Measurements from ENCODE around the gene ADCY5. TPM values are rescaled to one million over a fixed set of nuclear protein-coding genes. Genes with fewer than 3 reads are reported as not detected.

The ADCY5 gene
- total and polyA plus RNA-seq, 2 donors (not counting 1 experiment from before 2014, with no cell fraction given), result not detected

DNA sequence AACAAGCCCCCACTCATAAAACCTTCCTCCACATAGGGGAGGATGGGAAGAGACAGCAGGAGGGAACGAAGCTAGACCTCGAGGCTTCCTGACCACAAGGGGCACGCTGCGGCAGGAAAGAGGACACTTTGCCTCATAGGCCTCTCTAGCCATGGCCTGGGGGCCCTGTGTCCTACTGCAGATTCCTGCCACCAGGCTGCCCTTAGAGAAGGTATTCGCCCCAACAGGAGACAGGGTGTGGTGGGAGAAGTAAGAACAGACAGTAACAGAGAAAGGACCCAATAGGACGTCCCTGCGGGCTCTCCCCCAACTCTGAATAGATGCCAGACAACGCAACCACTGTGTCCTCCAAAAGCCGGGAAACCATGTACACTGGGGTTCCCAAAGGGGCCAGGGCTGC, 36.8 kb downstream of the ADCY5 start:
- POLR2A ChIA-PET, result no interaction called here

DNA sequence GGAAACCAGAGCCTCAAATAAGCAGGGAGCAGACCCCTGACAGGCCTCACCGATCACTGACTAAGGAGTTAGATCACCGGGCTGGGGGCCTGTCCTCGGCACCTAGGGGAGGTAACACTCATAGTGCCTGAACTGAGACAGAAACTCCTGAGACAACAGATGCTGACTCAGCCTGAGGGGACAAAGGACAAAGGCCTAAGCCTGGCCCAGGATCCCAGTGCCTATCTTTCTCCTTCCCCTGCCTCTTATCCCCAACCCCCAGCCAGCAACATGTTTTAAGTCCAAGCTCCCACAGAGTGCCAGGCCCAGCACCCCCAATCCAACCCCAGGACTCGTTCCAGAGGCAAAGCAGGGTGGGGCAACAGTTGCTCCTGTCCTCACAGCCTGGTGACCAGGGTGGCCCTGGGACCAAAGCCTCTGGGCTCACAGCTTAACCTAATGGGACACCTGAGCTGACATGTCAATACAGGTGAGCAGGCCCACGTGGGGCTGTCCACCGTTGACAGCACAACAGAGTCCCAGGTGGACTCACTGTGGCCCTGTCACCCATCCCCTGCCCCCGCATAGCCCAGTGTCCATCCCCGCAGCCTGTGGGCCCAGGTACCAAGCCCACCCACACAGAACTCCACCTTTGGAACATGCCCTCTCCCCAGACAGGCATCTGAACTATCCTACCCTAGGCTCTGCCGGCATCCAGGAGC, 37.4 kb downstream of the ADCY5 start:
- H3K4me3 Mint-ChIP-seq, result no peak overlapping the region
- ChIA-PET POLR2A (no interaction called here), CTCF (no interaction called here)

More for the DNA sequence above, 36.8 kb downstream of the ADCY5 start:
- Histone ChIP-seq H3K79me2 (ENCODE audit: control insufficient read depth, insufficient read depth, low read length) (no peaks in the 10 kb centered on the region), H3K4me1 (ENCODE audit: control insufficient read depth in 2 of 2, insufficient read depth in 2 of 2, low read length in 2 of 2) (no peaks in the 10 kb centered on the region), H3K36me3 (replicated peaks in 1 of 2; ENCODE audit: control extremely low read depth in 1 of 2, control insufficient read depth in 1 of 2, extremely low read depth in 1 of 2, insufficient read depth in 2 of 2, low read length in 1 of 2) (no peaks in the 10 kb centered on the region), H3K27me3 (replicated peaks in 1 of 4; ENCODE audit: control extremely low read depth in 1 of 4, control insufficient read depth in 3 of 4, insufficient read depth in 4 of 4, low read length in 3 of 4) (no peaks in the 10 kb centered on the region), H3K9ac (ENCODE audit: low read length) (no peak overlapping the region), H3K4me2 (replicated peaks; ENCODE audit: low read depth, low read length, poor library complexity, severe bottlenecking) (no peak overlapping the region), H3K4me3 (ENCODE audit: control extremely low read depth in 1 of 5, extremely low read depth in 1 of 5, insufficient read depth in 1 of 5, low read depth in 2 of 5, low read length in 4 of 5) (no peak overlapping the region), H4K20me1 (ENCODE audit: control insufficient read depth, insufficient read depth, low read length, poor library complexity, severe bottlenecking) (no peaks in the 10 kb centered on the region), H2AFZ (ENCODE audit: insufficient read depth, low read depth, low read length, poor library complexity, severe bottlenecking) (no peak overlapping the region), H3K9me3 (ENCODE audit: control extremely low read depth in 1 of 3, control insufficient read depth in 2 of 3, insufficient read depth in 1 of 3, low read length in 2 of 3) (no peaks in the 10 kb centered on the region), H3K27ac (ENCODE audit: low read length in 2 of 2) (no peak overlapping the region)
- Mint-ChIP-seq H3K27ac (no peak overlapping the region), H3K4me1 (no peaks in the 10 kb centered on the region), H3K4me3 (no peak overlapping the region), H3K9me3 (ENCODE audit: insufficient read depth) (no peaks in the 10 kb centered on the region), H3K27me3 (no peaks in the 10 kb centered on the region)
- DNase-seq (no peak), ATAC-seq (ENCODE audit: low read depth) (no peak)
- CTCF ChIA-PET, result no interaction called here
- 84% methylated on average over 7 of the region's 9 CpGs for WGBS (ENCODE audit: insufficient coverage)
- no peak for TF ChIP-seq EZH2 (IDR thresholded peaks at IDR 0.05; ENCODE audit: borderline replicate concordance, insufficient read depth, low read depth, low read length, poor library complexity, severe bottlenecking)
- TF ChIP-seq, protein P1, sequence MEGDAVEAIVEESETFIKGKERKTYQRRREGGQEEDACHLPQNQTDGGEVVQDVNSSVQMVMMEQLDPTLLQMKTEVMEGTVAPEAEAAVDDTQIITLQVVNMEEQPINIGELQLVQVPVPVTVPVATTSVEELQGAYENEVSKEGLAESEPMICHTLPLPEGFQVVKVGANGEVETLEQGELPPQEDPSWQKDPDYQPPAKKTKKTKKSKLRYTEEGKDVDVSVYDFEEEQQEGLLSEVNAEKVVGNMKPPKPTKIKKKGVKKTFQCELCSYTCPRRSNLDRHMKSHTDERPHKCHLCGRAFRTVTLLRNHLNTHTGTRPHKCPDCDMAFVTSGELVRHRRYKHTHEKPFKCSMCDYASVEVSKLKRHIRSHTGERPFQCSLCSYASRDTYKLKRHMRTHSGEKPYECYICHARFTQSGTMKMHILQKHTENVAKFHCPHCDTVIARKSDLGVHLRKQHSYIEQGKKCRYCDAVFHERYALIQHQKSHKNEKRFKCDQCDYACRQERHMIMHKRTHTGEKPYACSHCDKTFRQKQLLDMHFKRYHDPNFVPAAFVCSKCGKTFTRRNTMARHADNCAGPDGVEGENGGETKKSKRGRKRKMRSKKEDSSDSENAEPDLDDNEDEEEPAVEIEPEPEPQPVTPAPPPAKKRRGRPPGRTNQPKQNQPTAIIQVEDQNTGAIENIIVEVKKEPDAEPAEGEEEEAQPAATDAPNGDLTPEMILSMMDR (IDR thresholded peaks at IDR 0.05), result no peak
- intact Hi-C loops (cut with micrococcal nuclease), result no loop called here

More for the DNA sequence above, 37.4 kb downstream of the ADCY5 start:
- H2AFZ ChIP-seq (ENCODE audit: insufficient read depth, low read depth, low read length, poor library complexity, severe bottlenecking), result no peak overlapping the region
- no peaks in the 10 kb centered on the region for H3K9me3 ChIP-seq (ENCODE audit: control extremely low read depth in 1 of 3, control insufficient read depth in 2 of 3, insufficient read depth in 1 of 3, low read length in 2 of 3)
- Mint-ChIP-seq H3K4me1 (no peaks in the 10 kb centered on the region), H3K9me3 (ENCODE audit: insufficient read depth) (no peaks in the 10 kb centered on the region), H3K27me3 (no peaks in the 10 kb centered on the region), H3K27ac (no peak overlapping the region)
- H3K27me3 ChIP-seq (replicated peaks in 1 of 4; ENCODE audit: control extremely low read depth in 1 of 4, control insufficient read depth in 3 of 4, insufficient read depth in 4 of 4, low read length in 3 of 4), result no peaks in the 10 kb centered on the region
- no peaks in the 10 kb centered on the region for H4K20me1 ChIP-seq (ENCODE audit: control insufficient read depth, insufficient read depth, low read length, poor library complexity, severe bottlenecking)
- 86% methylated on average over 8 of the region's 9 CpGs for WGBS (ENCODE audit: insufficient coverage)
- intact Hi-C loops (cut with micrococcal nuclease), result no loop called here
- ATAC-seq (ENCODE audit: low read depth) (no peak), DNase-seq (no peak)
- TF ChIP-seq EZH2 (IDR thresholded peaks at IDR 0.05; ENCODE audit: borderline replicate concordance, insufficient read depth, low read depth, low read length, poor library complexity, severe bottlenecking), result no peak
- TF ChIP-seq, protein P1 (IDR thresholded peaks at IDR 0.05), result no peak
- no peak overlapping the region for H3K27ac ChIP-seq (ENCODE audit: low read length in 2 of 2)
- no peaks in the 10 kb centered on the region for H3K79me2 ChIP-seq (ENCODE audit: control insufficient read depth, insufficient read depth, low read length)
- no peak overlapping the region for H3K9ac ChIP-seq (ENCODE audit: low read length)
- H3K4me3 ChIP-seq (ENCODE audit: control extremely low read depth in 1 of 5, extremely low read depth in 1 of 5, insufficient read depth in 1 of 5, low read depth in 2 of 5, low read length in 4 of 5), result no peak overlapping the region
- no peaks in the 10 kb centered on the region for H3K4me1 ChIP-seq (ENCODE audit: control insufficient read depth in 2 of 2, insufficient read depth in 2 of 2, low read length in 2 of 2)
- H3K36me3 ChIP-seq (replicated peaks in 1 of 2; ENCODE audit: control extremely low read depth in 1 of 2, control insufficient read depth in 1 of 2, extremely low read depth in 1 of 2, insufficient read depth in 2 of 2, low read length in 1 of 2), result no peaks in the 10 kb centered on the region
- no peak overlapping the region for H3K4me2 ChIP-seq (replicated peaks; ENCODE audit: low read depth, low read length, poor library complexity, severe bottlenecking)
